ELF-1 (cell line): ENCODE measurements around the gene ITGBL1.

Experiments used
- DNase-seq: peaks from one replicate; pipeline ENCODE4 v3.0.0-alpha.2; 2016; ENCODE audit warnings: low read depth, low spot score

Gene ITGBL1

DNA sequence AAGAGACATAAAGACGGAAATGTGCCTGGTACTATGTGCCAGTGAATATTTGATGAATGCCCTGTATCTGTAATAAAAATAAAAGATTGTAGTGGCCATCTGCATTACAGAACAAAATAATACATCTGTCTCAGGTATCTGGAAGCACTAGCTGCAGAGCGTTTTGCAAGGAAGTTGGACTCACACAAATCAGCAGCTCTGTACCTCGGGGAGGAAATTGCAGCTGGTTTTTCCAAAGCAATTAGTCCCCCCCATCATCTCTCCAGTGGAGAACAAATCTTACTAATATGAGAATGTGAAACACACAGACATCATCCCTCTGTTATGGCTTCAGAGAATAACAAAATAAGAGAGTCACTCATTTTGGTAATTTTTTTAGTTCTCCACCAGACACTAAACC lies 245.3 kb downstream of the ITGBL1 start:
- no peak for DNase-seq

- DNase-seq: no peak
Observed at GRCh38 chr13:101698400-101698799, 245.9 kb downstream of the ITGBL1 start.

- no peak for DNase-seq
Observed at GRCh38 chr13:101700598-101700997, 248.1 kb downstream of the ITGBL1 start.

DNA sequence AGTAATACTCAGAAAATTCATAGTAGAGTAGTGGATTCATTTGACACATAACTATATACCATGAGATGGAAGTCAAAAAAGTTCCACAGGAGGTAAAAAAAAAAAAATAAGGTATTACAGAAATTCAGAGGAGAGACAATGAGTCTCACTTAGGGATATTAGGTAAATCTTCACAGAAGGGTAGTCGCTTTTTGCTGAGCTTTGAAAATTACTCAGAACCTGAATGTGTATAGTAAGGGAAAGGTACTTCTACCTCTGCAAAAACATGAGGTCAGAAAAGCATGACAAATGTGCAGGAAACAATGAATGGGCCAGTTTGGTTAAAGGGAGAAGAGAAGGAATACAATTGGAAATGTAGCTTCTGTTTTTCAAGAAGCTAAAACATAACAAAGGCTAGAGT lies 250.6 kb downstream of the ITGBL1 start:
- no peak for DNase-seq

GRCh38 chr13:101703838-101704237 lies 251.4 kb downstream of the ITGBL1 start:
- peak; percentile 4 for DNase-seq

- no peak for DNase-seq
Observed at GRCh38 chr13:101706651-101707050, 254.2 kb downstream of the ITGBL1 start.

DNA sequence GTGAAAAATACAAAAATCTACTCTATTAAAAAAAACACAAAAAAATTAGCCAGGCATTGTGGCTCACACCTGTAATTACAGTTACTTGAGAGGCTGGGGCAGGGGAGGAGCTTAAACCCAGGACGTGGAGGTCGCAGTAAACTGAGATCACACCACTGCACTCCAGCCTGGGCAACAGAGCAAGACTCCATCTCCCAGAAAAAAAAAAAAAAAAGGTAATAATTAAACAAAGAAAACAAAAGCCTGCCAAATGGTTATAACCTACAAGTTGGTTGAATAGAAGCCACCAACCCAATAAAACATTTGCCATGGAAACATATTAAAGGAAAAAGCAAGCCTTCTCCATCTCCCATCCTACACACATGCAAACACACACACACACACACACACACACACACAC lies 255.2 kb downstream of the ITGBL1 start:
- DNase-seq: no peak

GRCh38 chr13:101708115-101708514 lies 255.6 kb downstream of the ITGBL1 start:
- no peak for DNase-seq

DNA sequence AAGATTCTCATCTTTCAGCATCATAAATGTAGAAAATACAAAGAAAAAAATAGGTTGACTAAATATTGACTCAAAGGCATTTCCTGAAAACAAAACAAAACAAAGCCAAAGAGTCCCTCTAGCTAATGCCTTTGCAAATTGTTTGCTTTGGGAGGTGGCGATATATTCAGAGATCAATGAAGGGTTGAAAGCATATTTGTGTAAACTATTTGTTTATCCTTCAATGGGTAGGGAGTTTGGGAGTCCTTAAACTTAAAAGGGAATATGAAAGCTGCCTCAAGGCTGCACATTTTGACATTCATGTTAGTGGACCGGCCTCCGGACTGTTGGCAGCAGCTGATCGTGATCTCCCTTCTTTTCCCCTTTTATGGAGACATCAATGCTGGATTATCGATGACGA lies 257.5 kb downstream of the ITGBL1 start:
- no peak for DNase-seq

DNA sequence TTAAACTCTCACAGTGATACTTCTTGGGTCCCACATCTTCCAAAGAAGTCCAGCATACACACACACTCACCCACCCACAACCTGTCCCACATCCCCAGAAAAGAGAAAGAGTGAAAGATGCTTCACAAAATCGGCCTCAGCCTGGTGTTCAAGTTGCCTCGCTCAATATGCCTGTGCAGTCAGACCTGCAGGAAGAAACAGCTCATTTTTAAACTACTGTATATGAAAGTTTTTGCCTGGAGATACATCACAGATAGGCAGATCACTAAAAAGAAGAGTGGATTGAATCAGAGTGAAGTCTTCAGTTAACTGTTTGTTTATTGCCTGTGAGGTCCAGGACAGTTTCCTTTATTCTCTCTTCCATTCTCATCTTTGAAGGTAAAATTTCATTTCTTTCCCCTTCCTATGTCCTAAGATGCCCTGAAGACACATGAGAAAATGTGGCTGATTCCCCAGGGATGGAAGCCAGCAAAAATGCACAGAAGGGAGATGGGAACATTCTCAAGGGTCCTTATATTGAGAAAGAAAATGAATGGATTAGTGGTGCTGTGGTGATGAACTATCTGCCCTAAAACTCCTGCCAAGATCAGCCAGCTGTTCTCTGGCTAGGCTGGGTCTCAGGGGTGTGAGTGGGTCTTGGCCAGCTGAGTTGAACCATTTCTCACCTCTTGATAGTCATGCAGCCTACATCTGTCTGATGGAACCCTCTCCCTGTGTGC lies 259.0 kb downstream of the ITGBL1 start:
- no peak for DNase-seq

DNA sequence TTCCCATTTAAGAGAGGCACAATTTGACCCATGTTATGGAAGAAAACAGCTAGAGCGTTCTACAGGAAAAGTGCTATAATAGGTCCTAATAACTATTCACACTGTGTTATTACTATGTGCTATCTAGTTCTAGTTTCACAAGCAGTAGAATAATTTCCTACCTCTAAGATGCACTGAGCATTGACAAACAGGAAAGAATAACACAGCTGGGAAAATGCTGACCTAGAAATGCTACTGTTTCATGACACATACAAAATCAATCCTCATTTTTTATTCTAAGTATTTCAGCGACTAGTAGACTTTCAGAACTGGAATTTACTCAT lies 259.5 kb downstream of the ITGBL1 start:
- DNase-seq: no peak

- DNase-seq: no peak
Observed at GRCh38 chr13:101714195-101714594, 261.7 kb downstream of the ITGBL1 start.

GRCh38 chr13:101717353-101717752 lies 264.9 kb downstream of the ITGBL1 start:
- no peak for DNase-seq

- DNase-seq: no peak
Observed at GRCh38 chr13:101718496-101718895, 266.0 kb downstream of the ITGBL1 start.

GRCh38 chr13:101726681-101727080 lies 274.2 kb downstream of the ITGBL1 start:
- no peak for DNase-seq

GRCh38 chr13:101727118-101727517 lies 274.6 kb downstream of the ITGBL1 start:
- DNase-seq: no peak

GRCh38 chr13:101728021-101728420 lies 275.5 kb downstream of the ITGBL1 start:
- no peak for DNase-seq

- no peak for DNase-seq
Observed at GRCh38 chr13:101728615-101729014, 276.1 kb downstream of the ITGBL1 start.

GRCh38 chr13:101730420-101731000 lies 278.0 kb downstream of the ITGBL1 start:
- DNase-seq: no peak

- DNase-seq: no peak
Observed at GRCh38 chr13:101736566-101736965, 284.1 kb downstream of the ITGBL1 start.

DNA sequence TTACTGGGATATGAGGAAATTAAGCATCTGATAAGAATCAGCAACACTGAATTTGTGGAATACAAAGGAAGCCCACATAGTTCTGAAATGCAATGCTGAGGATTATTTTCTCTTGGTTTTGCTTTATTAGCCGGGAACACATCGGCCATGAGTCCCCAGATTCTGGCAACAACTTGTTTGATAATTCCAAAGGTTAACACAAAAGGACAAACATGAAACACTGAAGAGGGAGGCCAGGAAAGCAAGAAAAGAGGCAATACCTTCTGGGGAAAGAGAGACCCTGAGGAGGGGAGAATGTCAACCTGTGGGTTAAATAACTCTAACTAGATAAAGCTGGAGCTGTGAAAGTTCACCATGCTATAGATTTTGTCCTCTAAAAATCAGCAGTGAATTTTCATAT lies 285.9 kb downstream of the ITGBL1 start:
- no peak for DNase-seq

- DNase-seq: no peak
Observed at GRCh38 chr13:101739382-101740178, 287.1 kb downstream of the ITGBL1 start.

DNA sequence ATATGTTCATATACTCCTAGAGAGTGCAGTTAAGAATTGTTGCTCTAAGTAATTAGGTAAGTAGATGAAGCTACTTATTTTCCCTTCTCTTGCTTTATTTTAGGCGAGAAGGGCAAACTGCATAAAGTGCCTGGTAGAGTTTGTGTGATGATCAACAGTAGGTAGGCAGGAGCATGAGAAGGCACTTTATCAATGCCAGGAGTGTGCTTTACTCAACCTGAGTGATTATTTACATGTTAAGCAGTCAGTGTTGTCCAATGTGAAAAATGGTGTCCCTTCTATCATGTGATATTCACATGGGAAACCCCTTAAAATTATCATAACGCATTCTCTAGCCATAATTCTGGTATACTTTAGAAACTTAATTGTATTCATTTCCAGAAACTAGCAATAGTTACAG lies 294.0 kb downstream of the ITGBL1 start:
- DNase-seq: no peak
